GM19351 (cell line): ENCODE results near the gene NCAPG2.
"Not testable (repeated sequence)": the region's sequence is repeated elsewhere in the genome, so short reads cannot be mapped to it uniquely, and the experiment has no call there.

Source experiments
- ATAC-seq: cut with Tn5 transposase; IDR thresholded peaks from one replicate; pipeline ENCODE4 v1.9.1; 2021; ENCODE audit warnings: mild to moderate bottlenecking, moderate library complexity; ENCODE audit not compliant: unreplicated experiment

Gene NCAPG2

GRCh38 chr7:158642149-158642548 lies 62.5 kb downstream of the NCAPG2 start:
- ATAC-seq = no peak

DNA sequence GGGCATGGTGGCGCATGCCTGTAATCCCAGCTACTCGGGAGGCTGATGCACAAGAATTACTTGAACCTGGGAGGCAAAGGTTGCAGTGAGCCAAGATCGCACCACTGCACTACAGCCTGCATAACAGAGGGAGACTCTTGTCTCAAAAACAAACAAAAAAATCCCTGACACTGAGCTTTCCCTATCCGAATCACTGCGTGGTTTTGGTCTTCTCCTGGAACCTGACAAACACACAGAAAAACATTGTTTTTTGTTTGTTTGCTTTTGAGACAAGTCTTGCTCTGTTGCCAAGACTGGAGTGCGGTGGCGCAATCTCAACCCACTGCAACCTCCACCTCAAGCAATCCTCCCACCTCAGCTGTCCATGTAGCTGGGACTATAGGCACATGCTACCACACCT lies 66.6 kb downstream of the NCAPG2 start:
- ATAC-seq = no peak

DNA sequence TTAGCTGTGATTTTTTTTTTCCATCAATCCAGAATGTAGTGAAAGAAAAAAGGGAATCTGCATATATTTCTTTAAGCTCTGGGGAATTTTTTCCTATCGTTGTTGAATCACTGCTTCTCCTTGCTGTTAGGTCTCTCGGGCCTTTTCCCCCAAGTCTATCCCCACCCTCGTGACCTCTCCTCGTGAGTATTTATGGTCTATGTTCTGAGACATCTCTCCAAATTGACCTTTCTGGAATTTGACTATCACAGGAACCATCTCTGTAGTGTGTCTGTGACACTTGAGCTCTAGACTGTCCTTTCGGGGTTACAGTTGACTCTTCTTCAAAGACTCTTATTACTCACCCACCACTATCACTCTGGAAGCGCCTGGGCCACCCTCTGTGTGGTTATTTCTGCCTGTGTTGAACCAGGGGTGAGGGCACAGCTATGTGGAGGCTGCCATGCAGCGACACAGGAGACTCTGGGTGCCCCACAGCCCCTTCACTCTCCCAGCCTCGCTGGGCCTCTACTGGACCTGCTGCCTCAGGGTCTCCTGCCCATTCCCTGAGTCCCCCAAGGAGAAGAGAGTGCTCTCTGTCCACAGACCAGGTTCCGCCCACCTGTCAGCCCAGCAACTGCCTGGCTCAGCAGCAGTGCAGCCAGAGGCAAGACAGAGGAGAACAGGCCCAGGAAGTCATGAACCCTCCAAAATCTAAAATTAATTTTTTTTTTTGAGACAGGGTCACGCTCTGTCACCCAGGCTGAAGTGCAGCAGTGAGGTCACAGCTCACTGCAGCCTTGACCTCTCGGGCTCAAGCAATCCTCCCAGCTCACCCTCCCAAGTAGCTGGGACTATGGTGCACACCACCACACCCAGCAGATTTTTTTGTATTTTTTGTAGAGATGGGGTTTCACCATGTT lies 71.3 kb downstream of the NCAPG2 start:
- peak; percentile 80 for ATAC-seq

DNA sequence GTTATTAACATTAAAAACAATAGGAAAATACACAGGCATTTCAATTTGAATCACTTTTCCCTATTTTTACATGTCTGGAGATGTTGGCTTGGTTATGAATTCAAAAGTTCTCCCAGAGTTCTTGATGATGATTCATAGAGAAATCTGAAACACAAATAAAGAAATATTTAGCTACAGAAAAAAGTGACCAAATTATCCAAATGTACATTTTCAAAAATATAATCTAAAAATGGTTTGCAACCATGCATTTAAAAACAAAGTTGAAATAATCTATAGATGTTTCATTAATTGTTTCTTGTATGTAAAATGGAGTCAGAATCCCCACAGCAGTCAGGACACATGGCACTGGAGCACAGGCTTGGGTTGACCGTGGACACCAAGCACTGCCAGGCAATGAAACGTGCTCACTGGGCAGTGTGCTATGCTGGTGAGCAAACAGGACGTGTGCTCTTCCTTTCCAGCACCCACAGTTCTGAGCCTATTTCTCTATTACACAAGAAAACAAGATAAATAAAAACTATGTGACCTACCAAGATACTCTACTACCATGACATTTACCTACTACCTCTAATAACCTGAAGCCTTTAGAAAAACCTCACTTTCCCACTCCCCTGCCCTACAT lies 72.9 kb downstream of the NCAPG2 start:
- no peak for ATAC-seq

DNA sequence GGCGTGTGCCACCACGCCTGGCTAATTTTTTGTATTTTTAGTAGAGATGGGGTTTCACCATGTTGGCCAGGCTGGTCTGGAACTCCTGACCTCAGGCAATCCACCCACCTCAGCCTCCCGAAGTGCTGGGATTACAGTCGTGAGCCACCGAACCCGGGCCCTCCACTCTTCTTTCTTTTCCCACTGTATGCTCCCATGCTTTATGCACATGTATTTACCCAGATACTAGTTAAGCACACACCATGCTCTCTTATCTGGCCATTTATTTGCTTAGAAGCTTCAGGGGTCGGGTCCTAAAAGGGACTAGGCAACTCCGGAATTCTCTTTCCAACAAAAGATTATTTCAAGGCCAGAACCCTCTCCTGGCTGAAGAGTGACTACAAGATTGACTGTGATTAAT lies 78.3 kb downstream of the NCAPG2 start:
- not testable (repeated sequence) for ATAC-seq

DNA sequence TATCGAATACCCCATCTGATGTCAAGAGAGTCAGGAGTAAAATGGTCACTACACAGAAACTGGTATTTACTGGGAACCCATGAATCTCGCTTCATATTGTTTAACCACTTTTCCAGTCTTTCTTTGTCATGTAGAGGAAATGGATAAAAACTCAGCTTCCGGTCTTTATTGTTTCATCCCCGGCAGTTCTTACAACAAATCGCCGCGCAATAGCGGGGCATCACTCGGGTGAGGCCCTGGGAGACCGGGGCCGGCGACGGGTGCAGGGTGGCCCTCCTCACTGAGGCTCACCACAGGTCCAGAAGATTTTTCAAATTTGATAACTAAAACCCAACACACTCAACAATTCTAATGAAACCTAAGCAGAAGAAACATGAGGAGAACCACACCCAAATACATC lies 81.4 kb downstream of the NCAPG2 start:
- ATAC-seq = no peak

DNA sequence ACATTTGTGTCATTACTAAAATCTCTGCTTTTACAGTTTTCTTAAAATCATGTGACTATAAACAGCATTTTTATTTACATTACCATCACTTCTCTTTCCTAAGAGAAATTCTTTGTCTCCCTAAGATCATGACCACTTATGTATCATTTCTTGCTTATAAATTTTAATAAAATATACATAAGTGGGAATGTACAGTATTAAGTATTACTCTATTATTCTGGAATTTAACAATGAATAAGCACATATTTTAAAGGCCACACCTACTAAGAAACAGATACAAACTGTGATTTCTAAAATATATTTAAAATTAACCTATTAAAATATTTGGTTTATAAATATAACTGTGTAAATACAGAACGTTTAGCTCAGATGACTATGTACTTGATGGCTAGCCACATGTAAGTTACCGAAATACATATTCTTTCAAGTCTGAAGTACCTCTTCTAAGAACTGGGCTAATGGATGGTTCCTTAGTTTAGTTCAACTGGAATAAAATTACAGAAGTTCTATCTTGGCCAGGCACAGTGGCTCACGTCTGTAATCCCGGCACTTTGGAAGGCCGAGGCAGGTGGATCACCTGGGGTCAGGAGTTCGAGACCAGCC lies 83.7 kb downstream of the NCAPG2 start:
- ATAC-seq = no peak

DNA sequence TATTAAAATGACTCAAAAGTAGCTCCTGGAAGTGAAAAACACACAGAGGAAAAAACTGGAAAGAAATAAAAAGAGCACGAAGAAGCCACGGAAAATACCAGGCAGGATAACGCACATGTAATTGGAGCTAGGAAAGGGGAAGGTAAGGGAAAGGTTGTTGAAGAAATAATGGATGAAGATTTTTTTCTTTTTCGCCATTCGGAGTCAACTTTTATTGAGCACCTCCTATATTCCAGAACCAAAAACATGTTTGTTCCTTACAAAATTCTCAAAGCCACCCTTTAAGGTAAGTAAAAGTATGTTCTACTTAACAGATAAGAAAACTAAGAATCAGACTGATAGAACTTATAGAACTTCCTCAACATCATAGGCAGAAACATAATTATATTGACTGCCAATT lies 84.2 kb downstream of the NCAPG2 start:
- ATAC-seq = no peak

DNA sequence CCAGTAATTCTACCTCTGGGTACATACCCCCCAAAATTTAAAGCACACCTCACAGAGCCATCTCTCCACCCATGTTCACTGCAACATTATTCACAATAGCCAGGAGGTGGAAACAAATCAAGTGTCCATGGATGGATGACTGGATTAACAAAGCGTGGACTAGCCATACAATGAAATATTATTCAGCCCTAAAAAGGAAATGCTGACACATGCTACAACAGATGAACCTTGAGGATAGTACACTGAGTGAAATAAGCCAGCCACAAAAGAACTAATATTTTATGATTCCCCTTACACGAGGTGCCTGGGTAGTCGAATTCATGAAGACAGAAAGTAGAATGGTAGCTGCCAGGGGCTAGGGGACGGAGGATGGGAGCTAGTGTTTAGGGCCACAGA lies 85.9 kb downstream of the NCAPG2 start:
- ATAC-seq = no peak

- ATAC-seq = no peak
These were observed 86.9 kb downstream of the NCAPG2 start for GRCh38 chr7:158617737-158618128.

GRCh38 chr7:158616050-158616449 lies 88.6 kb downstream of the NCAPG2 start:
- no peak for ATAC-seq

GRCh38 chr7:158614700-158615099 lies 89.9 kb downstream of the NCAPG2 start:
- ATAC-seq = no peak

DNA sequence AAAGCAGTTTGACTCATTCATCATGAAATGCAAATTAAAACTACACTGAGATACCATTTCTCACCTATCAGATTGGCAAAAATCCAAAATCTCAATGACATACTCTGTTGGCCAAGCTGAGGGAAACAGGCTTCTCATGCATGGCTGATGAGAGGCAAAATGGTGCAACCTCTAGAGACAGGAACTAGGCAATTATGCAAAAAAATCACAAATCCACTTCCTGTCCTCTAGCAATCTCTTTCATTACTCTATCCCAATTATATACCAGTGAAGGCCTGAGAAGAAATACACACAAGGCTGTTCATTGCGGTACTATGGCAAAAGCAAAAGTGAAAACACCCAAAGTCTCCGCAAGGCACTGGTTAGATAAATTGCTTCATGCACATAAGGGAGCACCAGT lies 91.1 kb downstream of the NCAPG2 start:
- ATAC-seq = peak; percentile 92

GRCh38 chr7:158612546-158612945 lies 92.1 kb downstream of the NCAPG2 start:
- no peak for ATAC-seq

DNA sequence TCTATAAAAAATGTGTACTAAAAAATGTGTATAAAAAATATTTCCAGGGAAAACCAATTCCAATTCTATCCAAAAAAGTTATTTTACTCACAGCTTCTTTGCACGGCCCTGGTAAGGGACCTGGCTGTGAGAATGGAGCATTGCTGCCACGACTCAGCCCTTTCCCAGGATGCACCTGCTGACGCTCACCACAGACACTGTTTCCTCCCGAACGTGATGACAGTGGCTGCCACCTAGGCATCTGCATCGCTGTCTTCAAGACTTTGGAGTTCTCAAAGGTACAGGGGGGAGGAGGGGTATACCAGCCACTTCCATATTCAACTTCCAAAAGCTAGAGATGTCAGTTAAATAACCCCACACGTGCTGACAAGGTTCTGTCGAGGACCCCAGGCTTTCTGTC lies 93.1 kb downstream of the NCAPG2 start:
- ATAC-seq = no peak

DNA sequence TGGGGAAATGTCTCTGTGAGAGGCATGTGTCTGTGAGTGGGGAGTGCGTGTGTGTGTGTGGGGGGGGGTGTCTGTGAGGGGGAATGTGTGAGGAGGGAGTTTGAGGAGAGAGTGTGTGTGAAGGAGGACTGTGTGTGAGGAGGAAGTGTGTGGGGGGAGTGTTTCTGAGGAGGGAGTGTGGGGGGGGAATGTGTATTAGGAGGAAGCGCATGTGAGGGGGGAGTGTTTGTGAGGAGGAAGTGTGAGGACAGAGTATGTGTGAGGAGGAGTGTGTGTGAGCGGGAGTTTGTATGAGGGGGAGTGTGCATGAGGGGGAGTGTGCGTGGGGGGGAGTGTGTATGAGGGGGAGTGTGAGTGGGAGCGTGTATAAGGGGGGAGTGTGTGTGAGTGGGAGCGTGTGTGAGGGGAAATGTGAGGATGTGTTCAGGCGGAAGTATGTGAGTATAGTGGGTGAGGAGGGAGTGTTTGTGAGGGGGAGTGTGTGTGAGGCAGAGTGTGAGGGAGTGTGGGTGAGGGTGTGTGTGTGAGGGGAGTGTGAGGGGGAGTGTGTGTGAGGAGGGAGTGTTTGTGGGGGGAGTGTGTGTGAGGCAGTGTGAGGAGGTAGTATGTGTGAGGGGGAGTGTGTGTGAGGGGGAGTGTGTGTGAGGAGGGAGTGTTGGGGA lies 95.2 kb downstream of the NCAPG2 start:
- ATAC-seq = no peak

- ATAC-seq = no peak
These were observed 97.0 kb downstream of the NCAPG2 start for GRCh38 chr7:158607563-158607962.

DNA sequence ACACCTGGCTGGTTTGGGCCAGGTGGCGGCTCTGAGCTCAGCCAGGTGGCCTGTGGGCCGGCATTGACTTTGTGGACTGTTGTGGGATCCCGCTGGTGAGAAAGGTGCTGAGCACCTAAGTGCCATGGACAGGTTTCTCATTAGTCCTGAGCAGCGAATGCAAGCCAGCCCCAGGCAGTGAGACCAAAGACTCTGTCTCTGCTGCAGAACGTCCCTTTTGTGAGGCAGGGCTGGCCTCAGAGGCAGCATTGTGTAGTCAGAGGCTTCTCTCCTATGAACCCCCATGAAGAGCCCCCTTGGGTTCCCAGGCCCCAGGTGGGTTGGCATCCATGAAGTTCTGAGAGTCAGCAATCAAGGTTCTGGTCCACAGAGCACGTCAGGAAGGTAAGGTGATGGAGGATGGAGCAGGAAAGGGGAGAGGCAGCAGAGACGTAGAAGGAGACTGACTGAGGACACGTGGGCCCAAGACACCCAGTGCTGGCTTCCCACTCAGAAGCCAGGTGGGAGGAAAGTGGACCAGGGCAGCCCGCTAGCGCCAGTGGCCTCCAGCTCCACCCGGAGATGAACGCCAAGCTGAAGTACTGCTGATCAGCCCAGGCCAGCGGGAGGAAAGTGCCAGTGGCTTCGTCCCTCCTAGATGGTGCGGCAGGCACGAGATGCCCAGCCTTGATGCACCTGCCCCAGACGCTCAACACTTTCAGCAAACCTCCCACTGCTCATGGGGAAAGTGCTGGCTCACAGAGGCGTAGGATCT lies 97.8 kb downstream of the NCAPG2 start:
- ATAC-seq = no peak

- no peak for ATAC-seq
These were observed 98.5 kb downstream of the NCAPG2 start for GRCh38 chr7:158606129-158606528.

DNA sequence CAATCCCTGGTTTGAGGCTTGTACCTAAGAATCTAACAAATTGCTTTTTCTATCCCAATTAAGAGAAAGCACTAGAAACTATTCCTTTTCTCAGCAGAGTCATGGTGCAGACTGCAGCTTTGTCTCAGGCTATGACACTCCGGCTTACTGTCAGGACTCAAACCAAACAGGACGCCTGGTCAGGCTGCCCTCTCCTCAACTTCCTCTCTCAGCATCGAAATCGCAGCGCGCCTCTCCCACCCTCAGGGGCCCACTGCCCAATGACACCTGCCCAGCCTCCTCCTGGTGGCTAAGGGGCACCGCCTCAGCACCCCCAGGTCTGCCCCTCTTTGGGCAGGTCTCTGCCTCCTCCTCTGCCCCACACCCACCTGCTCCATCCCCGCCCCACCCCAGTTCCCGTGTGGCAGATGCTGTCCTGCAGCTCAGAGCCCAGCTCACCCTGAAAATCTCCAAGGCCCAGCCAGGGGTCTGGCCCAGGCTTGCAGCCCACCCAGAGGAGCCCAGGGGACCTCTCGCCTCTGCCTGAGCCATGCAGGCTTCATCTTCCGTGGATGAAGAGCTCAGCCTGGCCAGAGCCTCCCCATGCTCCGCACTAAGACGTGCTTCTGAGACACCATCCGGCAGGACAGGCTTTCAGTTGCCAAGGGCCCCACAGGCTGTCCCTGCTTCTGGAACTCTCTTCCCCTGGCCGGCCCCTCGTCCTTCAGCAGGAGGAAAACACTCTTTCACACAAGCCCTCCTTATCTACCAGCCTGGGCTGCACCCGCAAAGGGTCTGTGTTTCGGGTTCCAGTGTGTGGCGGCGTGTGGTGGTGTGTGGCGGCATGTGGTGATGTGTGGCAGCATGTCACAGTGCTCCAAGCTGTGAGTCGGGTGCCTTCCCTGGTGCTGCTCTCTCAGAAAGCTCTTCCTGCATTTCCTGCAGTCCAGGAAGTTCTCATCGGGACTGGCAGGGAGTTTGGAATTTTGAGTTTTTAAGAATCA lies 100.5 kb downstream of the NCAPG2 start:
- ATAC-seq = peak; percentile 47
